Neural progenitor cell (in vitro differentiated cells): ENCODE data around the gene PTPRU.

Source experiments
- CTCF ChIP-seq: fragments of 200-600 bp; sonication (generic); IDR thresholded peaks from 2 replicates; pipeline ENCODE4 v1.5.1; 2017; ENCODE audit warnings: antibody characterized with exemption, mild to moderate bottlenecking
- EZH2 ChIP-seq: fragments of 200-600 bp; sonication (generic); IDR thresholded peaks from 2 replicates; pipeline ENCODE4 v1.6.1; 2017; ENCODE audit warnings: antibody characterized with exemption, mild to moderate bottlenecking, moderate library complexity
- EZH2phosphoT487 ChIP-seq: fragments of 200-600 bp; sonication (generic); IDR thresholded peaks from 2 replicates; pipeline ENCODE4 v1.6.1; 2017; ENCODE audit warnings: antibody characterized with exemption

- no peak for TF ChIP-seq EZH2phosphoT487
- no peak for TF ChIP-seq EZH2
- TF ChIP-seq CTCF, result no peak
Measured at GRCh38 chr1:29330856-29331255, 94.5 kb downstream of the PTPRU start.
